Naive thymus-derived CD8-positive, alpha-beta T cell (primary cell): ENCODE measurements around the gene SLC2A4. TPM values are rescaled to one million over a fixed set of nuclear protein-coding genes. Genes with fewer than 3 reads are reported as not detected.

ENCODE experiments used
- ATAC-seq, 2 donors: fragments of 150-1000 bp; cut with Tn5 transposase in 1 of 2; sonication (Bioruptor Pico), chemical (Tn5 transposase) in 1 of 2; 1 replicate in 1 of 2; 2 replicates in 1 of 2; pipeline ENCODE4 v1.10.0; 2021; ENCODE audit warnings: mild to moderate bottlenecking in 2 of 2, moderate library complexity in 2 of 2
- POLR2A ChIA-PET: fragments of 350-600 bp; sonication (Branson Sonifier 250); formaldehyde crosslinking; loops from one replicate; lab custom pipeline; 2021; ENCODE audit warnings: antibody characterized with exemption; lab: Charles Lee
- DNase-seq, 10 donors: peaks; one replicate each; pipeline versions ENCODE4 v3.0.0 to v3.0.0-alpha.2; 2020 to 2022
- H3K27ac Mint-ChIP-seq, 10 donors: one replicate each; pipeline ENCODE4 v1.8.0; 2020 to 2022; ENCODE audit warnings: mild to moderate bottlenecking in 10 of 10, mixed read lengths in 10 of 10, moderate library complexity in 4 of 10, inconsistent platforms in 1 of 10
- H3K27me3 Mint-ChIP-seq, 5 donors: one replicate each; pipeline ENCODE4 v1.8.0; 2021 to 2022; ENCODE audit warnings: mixed read lengths in 5 of 5
- H3K36me3 Mint-ChIP-seq, 3 donors: one replicate each; pipeline ENCODE4 v1.8.0; 2020 to 2022; ENCODE audit warnings: mixed read lengths in 3 of 3, mild to moderate bottlenecking in 2 of 3, inconsistent platforms in 1 of 3
- H3K4me1 Mint-ChIP-seq, 4 donors: one replicate each; pipeline ENCODE4 v1.8.0; 2021 to 2022; ENCODE audit warnings: mixed read lengths in 4 of 4
- H3K4me3 Mint-ChIP-seq, 10 donors: one replicate each; pipeline ENCODE4 v1.8.0; 2020 to 2022; ENCODE audit warnings: mild to moderate bottlenecking in 10 of 10, mixed read lengths in 10 of 10, moderate library complexity in 6 of 10, inconsistent platforms in 1 of 10
- H3K9me3 Mint-ChIP-seq, 9 donors: one replicate each; pipeline ENCODE4 v1.8.0; 2020 to 2022; ENCODE audit warnings: mixed read lengths in 9 of 9, mild to moderate bottlenecking in 3 of 9, inconsistent platforms in 1 of 9, moderate library complexity in 1 of 9
- polyA plus RNA-seq, 3 donors: library from polyadenylated mRNA; unstranded; fragments of 300-500 nt; fragmentation: Illumina TruSeq; gene quantifications; one replicate each; pipeline ENCODE4 v1.2.3, GENCODE V29; 2021
- total RNA-seq, 8 experiments: library from RNA in 2 of 8; stranded (reverse) in 2 of 8; gene quantifications; one replicate each; pipeline ENCODE4 v1.2.3 and lab custom pipeline; 2021 to 2026

The SLC2A4 gene
- total and polyA plus RNA-seq, 5 experiments from 2014 or later, result not detected

DNA sequence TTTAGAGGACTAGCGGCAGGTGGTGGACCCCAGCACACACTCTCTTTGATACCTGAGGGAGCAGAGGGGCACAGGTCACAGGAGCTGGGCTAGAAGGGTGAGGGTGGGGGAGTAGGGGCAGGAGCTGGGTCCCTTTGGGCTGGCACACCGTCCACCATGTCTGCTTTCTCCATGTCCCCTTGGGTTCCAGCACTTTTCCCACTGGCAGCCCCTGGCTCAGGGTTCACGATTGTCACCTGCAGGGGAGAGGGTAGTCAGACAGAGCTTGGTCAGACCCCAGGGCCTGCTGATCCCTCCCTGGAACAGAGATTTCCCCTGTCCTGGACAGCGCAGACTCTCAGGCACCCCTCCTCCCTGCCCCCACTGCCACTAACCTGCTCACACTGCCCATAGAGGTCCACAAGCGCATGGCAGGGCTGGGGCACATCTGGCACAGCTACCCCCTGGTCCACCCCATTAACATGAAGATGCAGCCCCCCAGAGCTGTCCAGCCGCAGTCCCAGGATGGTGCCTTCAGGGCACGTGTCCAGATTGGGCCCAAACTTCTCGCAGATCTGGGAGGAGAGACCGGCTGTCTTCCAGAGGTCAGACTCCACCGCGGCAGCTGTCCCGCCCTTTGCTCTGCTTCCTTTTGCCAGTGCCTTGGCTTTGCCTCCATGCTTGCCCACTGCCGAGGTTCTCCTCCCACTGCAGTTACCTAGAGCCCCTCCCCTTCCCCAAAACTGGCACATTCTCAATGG is 36.8 kb downstream of the SLC2A4 start:
- Mint-ChIP-seq H3K27me3 (no peaks in the 10 kb centered on the region), H3K36me3 (peaks cover 0 to 56% (median 5%) of the 10 kb centered on the region in 3 donors), H3K4me1 (peaks cover 17 to 32% (median 24%) of the 10 kb centered on the region in 4 donors), H3K9me3 (no peaks in the 10 kb centered on the region), H3K4me3 (peak overlapping the region in 2 of 10 donors; percentile 37 to 39), H3K27ac (peak overlapping the region in 5 of 10 donors; percentile 53 to 84 (median 74))
- DNase-seq (no peak), ATAC-seq (no peak)
- POLR2A ChIA-PET, result interaction anchor here (0.6 to 14.2 kb wide), 7 partner anchors 8 to 31 kb away, joined by 3 to 168 read pairs (median 4); partner anchors contain the start of genes ACAP1 and NEURL4

DNA sequence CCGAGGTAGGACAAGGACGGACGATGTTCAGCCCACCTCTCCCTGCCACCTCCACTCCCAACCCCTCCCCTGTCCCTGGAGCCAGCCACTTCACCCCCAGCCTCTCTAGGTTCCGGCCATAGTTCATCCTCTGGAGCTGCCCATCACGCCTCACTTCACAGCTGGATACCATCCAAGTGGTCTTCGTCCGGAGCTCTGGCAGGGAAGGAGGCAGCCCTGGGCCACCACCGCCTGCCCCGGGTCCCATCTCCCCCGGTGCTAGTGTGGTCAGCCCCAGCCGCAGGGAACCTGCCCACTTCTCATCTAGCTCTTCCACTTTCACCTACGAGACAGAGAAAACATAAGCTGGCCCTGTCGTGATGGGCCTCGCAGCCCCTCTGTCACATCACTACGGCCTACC is 39.9 kb downstream of the SLC2A4 start:
- DNase-seq (no peak), ATAC-seq (no peak)
- no peaks in the 10 kb centered on the region for H3K27me3 Mint-ChIP-seq
- H3K27ac Mint-ChIP-seq, result no peak overlapping the region
- H3K4me1 Mint-ChIP-seq, result peaks cover 2 to 14% (median 7%) of the 10 kb centered on the region in 4 donors
- POLR2A ChIA-PET, result interaction anchor here (0.6 to 3.7 kb wide), 6 partner anchors 9 to 927 kb away, joined by 3 to 34 read pairs (median 7); partner anchors contain the start of genes ACAP1 and CTC1
- no peak overlapping the region for H3K4me3 Mint-ChIP-seq
- H3K36me3 Mint-ChIP-seq, result peaks cover 0 to 53% (median 5%) of the 10 kb centered on the region in 3 donors
- H3K9me3 Mint-ChIP-seq, result no peaks in the 10 kb centered on the region

DNA sequence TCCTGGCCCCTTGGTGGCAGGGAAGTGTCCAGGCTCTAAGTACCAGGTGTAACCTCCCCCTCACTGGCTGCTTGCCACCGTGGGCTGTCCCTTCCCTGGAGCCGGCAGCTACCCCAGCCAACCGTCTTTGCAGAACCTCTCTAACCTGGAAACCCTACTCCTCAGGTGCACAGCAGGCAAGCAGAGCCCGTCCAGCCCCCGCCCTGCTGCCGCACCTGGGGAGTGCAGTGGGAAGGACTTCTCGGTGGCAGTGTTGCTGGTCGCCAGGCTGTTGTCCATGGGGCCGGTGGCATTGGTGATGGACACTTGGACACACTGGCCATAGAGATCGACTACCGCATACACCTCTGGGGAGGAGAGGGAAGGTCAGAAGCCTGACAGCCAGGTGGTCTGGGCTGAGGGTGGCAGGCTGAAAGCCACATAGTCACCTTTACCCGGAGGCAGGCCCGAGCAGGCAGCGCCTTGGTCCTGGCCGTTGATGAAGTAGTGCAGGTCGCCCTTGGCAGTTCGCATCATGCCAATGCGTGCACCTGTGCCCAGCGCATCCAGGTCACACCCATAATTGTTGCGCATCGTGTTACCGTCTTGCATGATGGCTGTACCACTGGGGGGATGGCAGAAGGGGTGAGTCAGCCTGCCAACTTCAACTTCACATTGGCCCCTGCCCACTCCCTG is 41.1 kb downstream of the SLC2A4 start:
- no peak overlapping the region for H3K4me3 Mint-ChIP-seq
- no peak for DNase-seq
- H3K27ac Mint-ChIP-seq, result peak overlapping the region in 1 of 10 donors; percentile 52
- POLR2A ChIA-PET, result interaction anchor here (0.5 to 4.5 kb wide), 7 partner anchors 8 to 77 kb away, joined by 3 to 50 read pairs (median 16); partner anchors contain the start of gene ACAP1
- peaks cover 5 to 21% (median 8%) of the 10 kb centered on the region in 4 donors for H3K4me1 Mint-ChIP-seq
- H3K9me3 Mint-ChIP-seq, result no peaks in the 10 kb centered on the region
- ATAC-seq, result no peak
- no peaks in the 10 kb centered on the region for H3K27me3 Mint-ChIP-seq
- peaks cover 0 to 52% (median 5%) of the 10 kb centered on the region in 3 donors for H3K36me3 Mint-ChIP-seq

DNA sequence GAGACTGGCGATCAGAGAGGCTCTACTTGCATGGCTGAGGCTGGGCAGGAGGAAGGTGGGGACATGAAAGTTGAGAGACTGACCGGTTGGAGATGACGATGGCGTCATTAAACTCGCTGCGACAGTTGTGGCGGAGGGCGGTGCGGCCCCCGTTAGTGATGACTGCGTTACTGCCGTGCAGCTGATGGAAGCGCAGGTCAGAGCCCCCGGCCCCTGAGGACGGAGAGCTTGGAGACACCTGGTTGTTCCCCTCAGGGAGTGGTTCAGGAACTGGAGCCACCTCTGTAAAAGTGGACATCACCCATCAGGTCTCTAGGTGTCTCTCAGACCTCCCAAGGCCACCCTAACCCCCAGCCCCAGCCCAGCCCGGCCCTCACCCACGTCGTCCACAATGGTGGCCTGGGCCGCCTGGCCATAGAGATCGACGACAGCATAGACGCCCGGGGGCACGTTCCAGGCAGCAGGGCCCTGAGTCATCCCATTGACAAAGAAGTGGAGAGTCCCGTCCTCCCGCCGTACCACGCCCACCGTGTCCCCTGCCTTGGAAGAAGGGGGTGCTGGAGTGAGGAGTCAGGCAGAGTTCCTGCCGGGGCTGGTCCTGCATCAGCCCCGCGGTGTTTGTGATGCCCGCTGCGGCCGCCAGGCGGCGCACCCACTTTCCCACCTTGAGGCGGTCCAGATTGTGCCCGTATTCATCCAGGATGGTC is 42.4 kb downstream of the SLC2A4 start:
- no peaks in the 10 kb centered on the region for H3K27me3 Mint-ChIP-seq
- H3K4me3 Mint-ChIP-seq, result no peak overlapping the region
- H3K36me3 Mint-ChIP-seq, result peaks cover 0 to 51% (median 0%) of the 10 kb centered on the region in 3 donors
- H3K9me3 Mint-ChIP-seq, result no peaks in the 10 kb centered on the region
- ATAC-seq (peak; percentile 41 to 53), DNase-seq (peak in 9 of 10 donors; percentile 34 to 77 (median 62))
- POLR2A ChIA-PET, result interaction anchor here (2.4 to 10.5 kb wide), 3 partner anchors 12 to 27 kb away, joined by 16 to 168 read pairs (median 50); partner anchors contain the start of genes ACAP1, EIF5A and GPS2
- peak overlapping the region in 4 of 10 donors; percentile 31 to 65 (median 50) for H3K27ac Mint-ChIP-seq
- peaks cover 17 to 31% (median 19%) of the 10 kb centered on the region in 4 donors for H3K4me1 Mint-ChIP-seq

DNA sequence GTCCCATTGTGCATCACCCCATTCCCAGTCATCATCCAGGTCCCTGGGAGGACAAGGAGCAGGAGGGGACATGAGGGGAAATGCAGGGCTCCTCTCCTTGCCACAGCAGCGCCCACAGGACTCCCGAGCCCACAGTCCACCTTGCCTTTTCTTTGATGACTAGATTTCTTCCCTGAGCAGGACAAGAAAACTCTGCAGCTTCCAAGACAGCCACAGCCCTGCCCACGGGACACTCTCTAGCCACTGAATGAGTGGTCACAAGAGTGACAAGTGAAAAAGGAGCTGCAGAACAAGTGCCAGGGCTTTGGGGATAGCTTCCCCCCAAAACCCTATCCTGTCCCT is 42.9 kb downstream of the SLC2A4 start:
- peaks cover 0 to 50% (median 0%) of the 10 kb centered on the region in 3 donors for H3K36me3 Mint-ChIP-seq
- peaks cover 0 to 2% (median 0%) of the 10 kb centered on the region in 5 donors for H3K27me3 Mint-ChIP-seq
- peaks cover 17 to 33% (median 20%) of the 10 kb centered on the region in 4 donors for H3K4me1 Mint-ChIP-seq
- ATAC-seq, result no peak
- no peak overlapping the region for H3K4me3 Mint-ChIP-seq
- H3K9me3 Mint-ChIP-seq, result no peaks in the 10 kb centered on the region
- POLR2A ChIA-PET, result interaction anchor here (0.9 to 10.5 kb wide), 4 partner anchors 12 to 26 kb away, joined by 3 to 168 read pairs (median 33); partner anchors contain the start of genes ACAP1, EIF5A and GPS2
- H3K27ac Mint-ChIP-seq, result peak overlapping the region in 1 of 10 donors; percentile 60
- DNase-seq, result no peak

DNA sequence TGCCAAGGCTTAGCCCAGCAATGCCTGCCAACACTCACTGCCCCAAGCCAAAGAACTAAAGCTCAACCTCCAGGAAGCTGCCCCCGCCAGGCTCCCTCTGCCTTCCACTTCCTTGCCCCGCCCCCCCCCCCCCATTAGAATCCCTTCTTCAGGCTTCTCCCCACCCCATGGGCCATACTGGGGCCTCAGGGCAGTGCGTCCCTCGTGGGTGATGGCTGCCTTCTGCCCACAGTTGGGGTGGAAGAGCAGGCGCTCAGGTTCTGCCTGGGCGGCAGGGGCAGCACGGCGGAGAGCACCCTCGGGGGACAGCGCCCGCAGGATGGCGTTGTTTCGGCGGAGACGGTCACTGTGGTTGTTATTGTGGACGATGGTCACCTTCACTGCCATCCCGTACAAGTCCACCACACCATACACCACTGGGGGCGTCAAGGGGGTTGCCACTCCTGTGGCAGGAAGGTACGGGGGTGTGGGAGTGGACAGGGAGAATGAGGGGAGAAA is 43.6 kb downstream of the SLC2A4 start:
- Mint-ChIP-seq H3K36me3 (peaks cover 0 to 44% (median 0%) of the 10 kb centered on the region in 3 donors), H3K4me1 (peaks cover 22 to 37% (median 27%) of the 10 kb centered on the region in 4 donors), H3K27me3 (peaks cover 0 to 2% (median 0%) of the 10 kb centered on the region in 5 donors), H3K4me3 (peak overlapping the region in 1 of 10 donors; percentile 38), H3K9me3 (no peaks in the 10 kb centered on the region), H3K27ac (peak overlapping the region in 2 of 10 donors; percentile 37 to 74)
- ATAC-seq (no peak), DNase-seq (no peak)
- POLR2A ChIA-PET, result interaction anchor here (0.9 to 10.5 kb wide), 4 partner anchors 11 to 26 kb away, joined by 3 to 168 read pairs (median 33); partner anchors contain the start of genes ACAP1, EIF5A and GPS2

DNA sequence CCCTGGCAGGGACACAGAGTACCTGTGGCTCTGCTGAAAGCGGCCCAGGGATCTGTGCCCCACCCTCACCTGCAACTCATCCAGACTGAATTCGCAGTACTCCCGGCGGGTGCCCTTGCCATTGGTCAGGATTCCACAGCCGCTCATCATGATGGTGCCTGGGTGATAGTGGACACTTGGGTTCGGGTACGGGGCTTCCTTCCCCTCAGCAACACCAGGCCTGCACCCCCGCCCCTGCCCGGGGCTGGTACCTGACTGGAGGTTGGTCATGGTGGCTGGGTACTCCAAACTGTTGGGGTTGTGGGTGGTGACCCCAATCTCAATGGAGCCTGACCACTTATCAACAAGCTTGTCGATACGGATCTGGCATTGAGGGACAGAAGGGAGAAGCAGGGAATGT is 44.7 kb downstream of the SLC2A4 start:
- POLR2A ChIA-PET, result interaction anchor here (1.5 to 10.5 kb wide), 3 partner anchors 10 to 18 kb away, joined by 3 to 168 read pairs (median 50); partner anchors contain the start of genes ACAP1, EIF5A and GPS2
- peak overlapping the region in 4 of 10 donors; percentile 49 to 63 (median 54) for H3K27ac Mint-ChIP-seq
- H3K27me3 Mint-ChIP-seq, result peaks cover 0 to 2% (median 0%) of the 10 kb centered on the region in 5 donors
- peaks cover 26 to 42% (median 33%) of the 10 kb centered on the region in 4 donors for H3K4me1 Mint-ChIP-seq
- H3K4me3 Mint-ChIP-seq, result no peak overlapping the region
- DNase-seq (no peak), ATAC-seq (no peak)
- H3K36me3 Mint-ChIP-seq, result peaks cover 0 to 35% (median 0%) of the 10 kb centered on the region in 3 donors
- H3K9me3 Mint-ChIP-seq, result no peaks in the 10 kb centered on the region

DNA sequence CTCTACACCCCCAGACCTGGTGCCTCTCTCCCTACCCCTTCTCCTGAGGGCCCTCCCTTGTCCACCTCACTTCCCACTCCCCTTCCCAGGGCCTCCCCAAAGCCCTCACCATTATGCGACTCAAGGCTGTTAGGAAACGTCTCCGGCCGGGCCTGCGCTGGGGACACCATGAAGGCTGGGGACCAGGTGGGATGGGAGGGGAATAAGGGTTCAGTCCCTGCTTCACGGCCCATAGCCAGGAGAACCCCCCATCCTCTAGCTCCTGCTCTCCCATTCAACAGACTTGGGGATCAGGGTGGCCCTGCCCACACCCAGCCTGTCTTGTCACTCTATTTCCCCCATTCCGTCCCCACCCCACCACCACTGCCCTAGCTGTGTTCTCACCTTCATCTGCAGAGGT is 45.5 kb downstream of the SLC2A4 start:
- ATAC-seq (no peak), DNase-seq (no peak)
- H3K27ac Mint-ChIP-seq, result peak overlapping the region in 1 of 10 donors; percentile 47
- H3K4me1 Mint-ChIP-seq, result peaks cover 22 to 43% (median 33%) of the 10 kb centered on the region in 4 donors
- no peaks in the 10 kb centered on the region for H3K9me3 Mint-ChIP-seq
- H3K36me3 Mint-ChIP-seq, result peaks cover 0 to 27% (median 0%) of the 10 kb centered on the region in 3 donors
- H3K4me3 Mint-ChIP-seq, result peak overlapping the region in 1 of 10 donors; percentile 10
- H3K27me3 Mint-ChIP-seq, result peaks cover 0 to 2% (median 0%) of the 10 kb centered on the region in 5 donors
- POLR2A ChIA-PET, result interaction anchor here (1.5 to 10.5 kb wide), 3 partner anchors 9 to 17 kb away, joined by 3 to 168 read pairs (median 50); partner anchors contain the start of genes ACAP1, EIF5A and GPS2

DNA sequence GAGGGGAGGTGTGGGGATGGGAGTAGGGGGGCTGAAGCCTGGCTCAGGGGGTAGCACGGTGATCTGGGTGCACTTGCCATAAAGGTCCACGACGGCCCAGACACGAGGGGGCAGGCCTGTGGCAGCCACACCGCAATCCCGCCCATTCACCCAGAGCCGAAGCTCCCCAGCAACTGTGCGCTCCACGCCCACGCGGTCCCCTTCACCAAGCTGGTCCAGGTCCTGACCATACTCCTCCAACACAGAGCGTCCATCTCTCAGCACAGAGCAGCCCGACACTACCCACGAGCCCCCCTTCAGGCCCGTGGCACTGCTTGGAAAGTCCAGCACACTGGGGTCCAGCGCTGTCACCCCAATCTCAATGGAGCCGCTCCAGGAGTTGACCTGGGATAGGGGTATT is 46.0 kb downstream of the SLC2A4 start:
- Mint-ChIP-seq H3K4me3 (peak overlapping the region in 4 of 10 donors; percentile 10 to 90 (median 52)), H3K27me3 (peaks cover 0 to 2% (median 0%) of the 10 kb centered on the region in 5 donors), H3K9me3 (no peaks in the 10 kb centered on the region), H3K36me3 (peaks cover 0 to 22% (median 0%) of the 10 kb centered on the region in 3 donors), H3K4me1 (peaks cover 26 to 47% (median 37%) of the 10 kb centered on the region in 4 donors), H3K27ac (peak overlapping the region in 2 of 10 donors; percentile 33 to 94)
- peak in 1 of 10 donors; percentile 61 for DNase-seq
- no peak for ATAC-seq
- POLR2A ChIA-PET, result interaction anchor here (1.5 to 10.5 kb wide), 4 partner anchors 9 to 22 kb away, joined by 3 to 168 read pairs (median 48); partner anchors contain the start of genes ACAP1, EIF5A and GPS2

DNA sequence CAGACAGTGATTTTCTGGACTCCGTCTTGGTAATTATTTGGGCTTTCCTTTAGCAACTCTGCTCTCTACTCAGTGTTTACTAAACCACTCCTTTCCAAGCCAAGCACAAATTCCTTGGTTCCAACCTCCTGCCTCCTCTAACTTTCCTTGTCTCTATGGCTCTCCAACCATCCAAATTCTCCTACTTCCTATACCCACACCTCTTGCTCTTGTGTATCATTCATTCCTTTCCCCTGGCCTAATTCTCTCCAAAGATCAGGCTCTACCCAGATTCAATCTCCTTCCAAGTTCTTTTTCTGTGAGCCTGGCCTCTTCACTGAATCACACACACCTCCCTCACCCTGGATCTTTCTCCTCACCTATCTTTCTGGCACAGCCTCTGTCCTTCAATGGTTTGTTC is 46.5 kb downstream of the SLC2A4 start:
- H3K9me3 Mint-ChIP-seq, result no peaks in the 10 kb centered on the region
- H3K27ac Mint-ChIP-seq, result peak overlapping the region; percentile 84 to 95 (median 94)
- H3K4me1 Mint-ChIP-seq, result peaks cover 29 to 52% (median 42%) of the 10 kb centered on the region in 4 donors
- POLR2A ChIA-PET, result interaction anchor here (2.4 to 10.5 kb wide), 3 partner anchors 16 to 56 kb away, joined by 15 to 168 read pairs (median 45); partner anchors contain the start of genes EIF5A and GPS2
- peaks cover 0 to 2% (median 0%) of the 10 kb centered on the region in 5 donors for H3K27me3 Mint-ChIP-seq
- peaks cover 0 to 20% (median 0%) of the 10 kb centered on the region in 3 donors for H3K36me3 Mint-ChIP-seq
- ATAC-seq, result no peak
- no peak for DNase-seq
- peak overlapping the region; percentile 75 to 98 (median 89) for H3K4me3 Mint-ChIP-seq
